Neutrophil (primary cell): ENCODE results near the gene SDF4.

Experiments
- H3K27ac ChIP-seq: fragments of 200-600 bp; sonication (generic); 2 replicates; pipeline ENCODE4 v1.5.1; 2016; ENCODE audit warnings: mild to moderate bottlenecking, moderate library complexity
- H3K27me3 ChIP-seq: fragments of 200-600 bp; sonication (generic); 2 replicates; pipeline ENCODE4 v1.6.0; 2016; ENCODE audit warnings: mild to moderate bottlenecking
- H3K36me3 ChIP-seq: fragments of 200-600 bp; sonication (generic); 2 replicates; pipeline ENCODE4 v1.5.1; 2017
- H3K4me1 ChIP-seq, 2 experiments: fragments of 200-600 bp in 1 of 2; sonication (generic) in 1 of 2; 1 replicate in 1 of 2; 2 replicates in 1 of 2; pipeline versions ENCODE4 v1.5.1 to v1.6.1; 2013 to 2016; ENCODE audit warnings: low read depth in 1 of 2, low read length in 1 of 2, mild to moderate bottlenecking in 1 of 2, moderate library complexity in 1 of 2; ENCODE audit not compliant: control insufficient read depth in 1 of 2, insufficient read depth in 1 of 2
- H3K4me3 ChIP-seq, 2 experiments: fragments of 200-600 bp in 1 of 2; sonication (generic) in 1 of 2; 1 replicate in 1 of 2; 2 replicates in 1 of 2; pipeline ENCODE4 v1.5.1; 2013 to 2016; ENCODE audit warnings: low read depth in 1 of 2, low read length in 1 of 2, mild to moderate bottlenecking in 1 of 2, moderate library complexity in 1 of 2
- H3K9me3 ChIP-seq: fragments of 200-600 bp; sonication (generic); 2 replicates; pipeline ENCODE4 v1.5.1; 2016
- CTCF ChIP-seq: fragments of 200-600 bp; sonication (generic); IDR thresholded peaks from 2 replicates; pipeline ENCODE4 v1.5.1; 2016; ENCODE audit warnings: antibody characterized with exemption

SDF4 gene

GRCh38 chr1:1173793-1174415 is 57.9 kb downstream of the SDF4 start, which contains the start of gene TTLL10:
TSS of gene TTLL10 (plus strand) at chr1:1173880. CDS start at chr1:1179216, 5,336 bp downstream.
- Histone ChIP-seq H3K4me3 (no peak within 1 kb of the TSS), H3K27me3 (peaks cover 82% of the 10 kb centered on the region), H3K36me3 (no peaks in the 10 kb centered on the region), H3K27ac (no peak within 1 kb of the TSS), H3K9me3 (no peaks in the 10 kb centered on the region), H3K4me1 (no peaks in the 10 kb centered on the region)
- no peak for TF ChIP-seq CTCF

- TF ChIP-seq CTCF: no peak
- Histone ChIP-seq H3K27ac (no peak overlapping the region), H3K9me3 (no peaks in the 10 kb centered on the region), H3K4me1 (no peaks in the 10 kb centered on the region), H3K4me3 (no peak overlapping the region), H3K27me3 (peaks cover 86% of the 10 kb centered on the region), H3K36me3 (no peaks in the 10 kb centered on the region)
Observed at GRCh38 chr1:1173061-1173792, 58.6 kb downstream of the SDF4 start.

GRCh38 chr1:1171546-1172340 is 60.1 kb downstream of the SDF4 start:
- peaks cover 85% of the 10 kb centered on the region for H3K27me3 ChIP-seq
- no peaks in the 10 kb centered on the region for H3K36me3 ChIP-seq
- no peak overlapping the region for H3K4me3 ChIP-seq
- H3K27ac ChIP-seq: no peak overlapping the region
- no peak for TF ChIP-seq CTCF
- no peaks in the 10 kb centered on the region for H3K9me3 ChIP-seq
- H3K4me1 ChIP-seq: no peaks in the 10 kb centered on the region

GRCh38 chr1:1171161-1171545 is 60.6 kb downstream of the SDF4 start:
- no peaks in the 10 kb centered on the region for H3K9me3 ChIP-seq
- H3K4me3 ChIP-seq: no peak overlapping the region
- TF ChIP-seq CTCF: no peak
- H3K27me3 ChIP-seq: peaks cover 85% of the 10 kb centered on the region
- H3K36me3 ChIP-seq: no peaks in the 10 kb centered on the region
- H3K27ac ChIP-seq: no peak overlapping the region
- no peaks in the 10 kb centered on the region for H3K4me1 ChIP-seq

- Histone ChIP-seq H3K4me1 (no peaks in the 10 kb centered on the region), H3K27me3 (peaks cover 85% of the 10 kb centered on the region)
Observed at GRCh38 chr1:1170215-1171091, 61.3 kb downstream of the SDF4 start.

More at GRCh38 chr1:1170215-1171091, 61.3 kb downstream of the SDF4 start:
- Histone ChIP-seq H3K36me3 (no peaks in the 10 kb centered on the region), H3K9me3 (no peaks in the 10 kb centered on the region), H3K4me3 (no peak overlapping the region), H3K27ac (no peak overlapping the region)
- TF ChIP-seq CTCF: no peak
